ENCODE data around the gene KCNJ6. TPM values are rescaled to one million over a fixed set of nuclear protein-coding genes. Genes with fewer than 3 reads are reported as not detected.

KCNJ6 gene
- total and polyA plus RNA-seq, 9 of the 15 experiments (the other 6 are each of a cell fraction or from before 2014, with no cell fraction given) = 0.06 to 0.21 (median 0.13) TPM; not detected in 1

GRCh38 chr21:37563641-37564340, 352.5 kb downstream of the KCNJ6 start (continued):
- TF ChIP-seq, protein P1, sequence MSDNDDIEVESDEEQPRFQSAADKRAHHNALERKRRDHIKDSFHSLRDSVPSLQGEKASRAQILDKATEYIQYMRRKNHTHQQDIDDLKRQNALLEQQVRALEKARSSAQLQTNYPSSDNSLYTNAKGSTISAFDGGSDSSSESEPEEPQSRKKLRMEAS (CRISPR knock-in tag; IDR thresholded peaks at IDR 0.05) = peak; percentile 98
- no peak for TF ChIP-seq ZNF699 (CRISPR knock-in tag; IDR thresholded peaks at IDR 0.05; ENCODE audit: insufficient replicate concordance)
- TF ChIP-seq, protein P2, sequence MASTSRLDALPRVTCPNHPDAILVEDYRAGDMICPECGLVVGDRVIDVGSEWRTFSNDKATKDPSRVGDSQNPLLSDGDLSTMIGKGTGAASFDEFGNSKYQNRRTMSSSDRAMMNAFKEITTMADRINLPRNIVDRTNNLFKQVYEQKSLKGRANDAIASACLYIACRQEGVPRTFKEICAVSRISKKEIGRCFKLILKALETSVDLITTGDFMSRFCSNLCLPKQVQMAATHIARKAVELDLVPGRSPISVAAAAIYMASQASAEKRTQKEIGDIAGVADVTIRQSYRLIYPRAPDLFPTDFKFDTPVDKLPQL (IDR thresholded peaks at IDR 0.05; ENCODE audit: extremely low read depth, insufficient read length) = peak; percentile 59

GRCh38 chr21:37562920-37563640, 353.2 kb downstream of the KCNJ6 start:
- H3K27me3 ChIP-seq (ENCODE audit: control insufficient read depth in 2 of 2, insufficient read depth in 2 of 2, low read length in 2 of 2) = no peaks in the 10 kb centered on the region
- peak overlapping the region; percentile 98 for H2AFZ ChIP-seq (ENCODE audit: low read depth, low read length)
- peak in 3 of 4 experiments; percentile 37 to 42 (median 37) for DNase-seq (ENCODE audit: extremely low read depth in 1 of 4, low spot score in 3 of 4)
- H3K79me2 ChIP-seq (ENCODE audit: control insufficient read depth, insufficient read depth, low read length) = peaks cover 10% of the 10 kb centered on the region
- H4K20me1 ChIP-seq (replicated peaks; ENCODE audit: control insufficient read depth, insufficient read depth, low read length) = no peaks in the 10 kb centered on the region
- ATAC-seq = peak; percentile 9
- H3K9me3 ChIP-seq (replicated peaks; ENCODE audit: control insufficient read depth, insufficient read depth, low read depth, low read length) = peaks cover 8% of the 10 kb centered on the region
- no peaks in the 10 kb centered on the region for H3K36me3 ChIP-seq (ENCODE audit: control insufficient read depth, insufficient read depth, low read length)
- BruUV-seq (replicated peaks) = TSS peak; percentile 89
- H3K4me1 ChIP-seq (replicated peaks in 1 of 2; ENCODE audit: control insufficient read depth in 2 of 2, insufficient read depth in 2 of 2, low read length in 2 of 2) = peaks cover 30 to 52% of the 10 kb centered on the region in 2 experiments
- peak overlapping the region; percentile 98 for H3K4me2 ChIP-seq (ENCODE audit: insufficient read depth, low read length)
- H3K9ac ChIP-seq (ENCODE audit: insufficient read depth in 1 of 2, low read depth in 2 of 2, low read length in 2 of 2) = peak overlapping the region; percentile 67 to 92
- POLR2A ChIA-PET = interaction anchor here (0.5 to 2.7 kb wide), 16 partner anchors 9 to 573 kb away, joined by 3 to 28 read pairs (median 4); no protein-coding TSS in a partner anchor
- CTCF ChIA-PET (ENCODE audit: low intra/inter-chr PET ratio) = interaction anchor here (0.6 kb wide), 1 partner anchor 18 kb away, joined by 3 read pairs; no protein-coding TSS in a partner anchor
- no peaks in the 10 kb centered on the region for H3K9me1 ChIP-seq (ENCODE audit: control insufficient read depth, insufficient read depth, low read length)
- in situ Hi-C loops (cut with MboI) = no loop called here
- no peak for FAIRE-seq
- peak overlapping the region; percentile 90 for H3K27ac ChIP-seq (ENCODE audit: extremely low read depth, low read depth, low read length)
- intact Hi-C loops (cut with micrococcal nuclease) = loop anchor here (5.0 to 10.0 kb wide), 2 partner anchors 101 to 338 kb away; no protein-coding TSS in a partner anchor
- peak overlapping the region; percentile 61 for H3K4me3 ChIP-seq
- 9% methylated on average over 22 of the region's 22 CpGs for WGBS (ENCODE audit: insufficient coverage, low coverage, missing lambda C conversion rate)
- no peak for TF ChIP-seq CTBP1 (IDR thresholded peaks at IDR 0.05; ENCODE audit: borderline replicate concordance)
- TF ChIP-seq ZNF766 (CRISPR knock-in tag; conservative IDR thresholded peaks at IDR 0.05) = peak; percentile 81
- TF ChIP-seq SMARCA4 (IDR thresholded peaks at IDR 0.05) = peak; percentile 10; the same call in 1 of the 2 replicates
- TF ChIP-seq STAT6 (CRISPR knock-in tag; IDR thresholded peaks at IDR 0.05) = peak; percentile 77; the same call in 1 of the 2 replicates
- TF ChIP-seq, protein P3, sequence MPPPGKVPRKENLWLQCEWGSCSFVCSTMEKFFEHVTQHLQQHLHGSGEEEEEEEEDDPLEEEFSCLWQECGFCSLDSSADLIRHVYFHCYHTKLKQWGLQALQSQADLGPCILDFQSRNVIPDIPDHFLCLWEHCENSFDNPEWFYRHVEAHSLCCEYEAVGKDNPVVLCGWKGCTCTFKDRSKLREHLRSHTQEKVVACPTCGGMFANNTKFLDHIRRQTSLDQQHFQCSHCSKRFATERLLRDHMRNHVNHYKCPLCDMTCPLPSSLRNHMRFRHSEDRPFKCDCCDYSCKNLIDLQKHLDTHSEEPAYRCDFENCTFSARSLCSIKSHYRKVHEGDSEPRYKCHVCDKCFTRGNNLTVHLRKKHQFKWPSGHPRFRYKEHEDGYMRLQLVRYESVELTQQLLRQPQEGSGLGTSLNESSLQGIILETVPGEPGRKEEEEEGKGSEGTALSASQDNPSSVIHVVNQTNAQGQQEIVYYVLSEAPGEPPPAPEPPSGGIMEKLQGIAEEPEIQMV (tag; conservative IDR thresholded peaks at IDR 0.05; ENCODE audit: low read depth) = no peak; the same call in 1 of the 2 replicates

Measured in K562 (cell line).